NAMALWA (cell line): Measurements from ENCODE around the gene VPS37D.
A peak's percentile ranks its signal among the peaks of the same experiment; 100 is the strongest.
"Not testable (repeated sequence)": the region's sequence is repeated elsewhere in the genome, so short reads cannot be mapped to it uniquely, and the experiment has no call there.

Experiments
- DNase-seq: peaks from one replicate; pipeline ENCODE4 v3.0.0-alpha.2; 2015; ENCODE audit warnings: low spot score

Gene VPS37D, protein sequence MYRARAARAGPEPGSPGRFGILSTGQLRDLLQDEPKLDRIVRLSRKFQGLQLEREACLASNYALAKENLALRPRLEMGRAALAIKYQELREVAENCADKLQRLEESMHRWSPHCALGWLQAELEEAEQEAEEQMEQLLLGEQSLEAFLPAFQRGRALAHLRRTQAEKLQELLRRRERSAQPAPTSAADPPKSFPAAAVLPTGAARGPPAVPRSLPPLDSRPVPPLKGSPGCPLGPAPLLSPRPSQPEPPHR

DNA sequence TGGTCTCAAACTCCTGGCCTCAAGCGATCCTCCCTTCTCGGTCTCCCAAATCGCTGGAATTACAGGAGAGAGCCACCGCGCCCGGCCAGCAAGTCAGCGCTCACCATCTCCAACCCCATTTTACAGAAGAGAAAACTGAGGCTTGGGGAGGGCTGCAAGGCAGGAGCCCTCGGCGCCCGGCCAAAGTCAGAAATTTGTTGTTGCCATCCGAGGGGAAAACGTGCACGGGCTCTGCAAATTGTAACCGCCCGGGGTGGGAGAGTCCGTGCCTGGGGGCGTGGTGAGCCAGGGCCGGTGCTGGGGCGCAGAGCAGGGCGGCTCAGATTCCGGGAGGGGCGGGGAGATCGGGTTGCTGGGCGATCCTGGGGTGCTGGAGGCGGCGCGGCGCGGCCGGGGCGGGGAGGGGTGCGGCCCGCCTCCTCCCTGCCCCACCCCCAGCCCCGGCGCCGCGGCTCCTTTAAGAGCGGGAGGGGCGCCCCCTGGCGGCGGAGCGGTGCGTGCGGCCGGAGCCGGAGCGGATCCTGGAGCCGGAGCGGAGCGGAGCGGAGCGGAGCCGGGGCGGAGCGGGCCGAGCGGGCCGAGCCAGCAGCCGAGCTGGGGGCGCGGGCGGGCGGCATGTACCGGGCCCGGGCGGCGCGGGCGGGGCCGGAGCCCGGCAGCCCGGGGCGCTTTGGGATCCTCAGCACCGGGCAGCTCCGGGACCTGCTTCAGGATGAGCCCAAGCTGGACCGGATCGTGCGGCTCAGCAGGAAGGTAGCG is at the start of gene VPS37D:
Gene VPS37D, plus strand, starts transcription at position 488 of the 759 bp plus-strand sequence. Its CDS starts 128 bp downstream, at position 616.
- DNase-seq, result peak; percentile 94

DNA sequence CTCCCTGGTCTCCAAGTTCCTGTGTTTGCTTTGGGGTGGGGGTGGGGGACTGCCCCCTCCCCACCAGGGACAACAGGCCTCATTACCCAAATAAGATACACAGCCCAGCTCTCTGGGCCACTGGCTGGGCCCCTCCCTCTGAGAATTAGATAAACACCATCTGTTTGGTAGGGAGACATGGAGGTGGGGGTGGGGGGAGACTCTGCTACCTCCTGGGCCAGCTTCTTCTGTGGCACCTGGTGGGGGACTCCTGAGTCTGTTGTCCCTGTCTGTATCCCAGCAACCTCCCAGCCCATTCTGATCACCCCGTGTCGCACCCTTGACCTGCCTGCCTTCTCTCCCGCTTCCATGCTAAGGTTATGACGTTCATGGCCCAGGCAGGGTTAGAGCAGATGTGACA is 49.1 kb upstream of the VPS37D start:
- no peak for DNase-seq

DNA sequence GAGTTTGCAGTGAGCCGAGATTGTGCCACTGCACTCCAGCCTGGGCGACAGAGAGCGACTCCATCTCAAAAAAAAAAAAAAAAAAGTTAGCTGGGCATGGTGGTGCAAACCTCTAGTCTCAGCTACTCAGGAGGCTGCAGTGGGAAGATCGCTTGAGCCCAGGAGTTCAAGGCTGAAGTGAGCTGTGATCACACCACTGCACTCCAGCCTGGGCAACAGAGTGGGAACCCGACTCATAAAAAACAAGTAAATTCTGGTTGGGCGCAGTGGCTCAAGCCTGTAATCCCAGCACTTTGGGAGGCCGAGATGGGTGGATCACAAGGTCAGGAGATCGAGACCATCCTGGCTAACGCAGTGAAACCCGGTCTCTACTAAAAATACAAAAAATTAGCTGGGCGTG is 48.2 kb upstream of the VPS37D start:
- DNase-seq, result not testable (repeated sequence)

DNA sequence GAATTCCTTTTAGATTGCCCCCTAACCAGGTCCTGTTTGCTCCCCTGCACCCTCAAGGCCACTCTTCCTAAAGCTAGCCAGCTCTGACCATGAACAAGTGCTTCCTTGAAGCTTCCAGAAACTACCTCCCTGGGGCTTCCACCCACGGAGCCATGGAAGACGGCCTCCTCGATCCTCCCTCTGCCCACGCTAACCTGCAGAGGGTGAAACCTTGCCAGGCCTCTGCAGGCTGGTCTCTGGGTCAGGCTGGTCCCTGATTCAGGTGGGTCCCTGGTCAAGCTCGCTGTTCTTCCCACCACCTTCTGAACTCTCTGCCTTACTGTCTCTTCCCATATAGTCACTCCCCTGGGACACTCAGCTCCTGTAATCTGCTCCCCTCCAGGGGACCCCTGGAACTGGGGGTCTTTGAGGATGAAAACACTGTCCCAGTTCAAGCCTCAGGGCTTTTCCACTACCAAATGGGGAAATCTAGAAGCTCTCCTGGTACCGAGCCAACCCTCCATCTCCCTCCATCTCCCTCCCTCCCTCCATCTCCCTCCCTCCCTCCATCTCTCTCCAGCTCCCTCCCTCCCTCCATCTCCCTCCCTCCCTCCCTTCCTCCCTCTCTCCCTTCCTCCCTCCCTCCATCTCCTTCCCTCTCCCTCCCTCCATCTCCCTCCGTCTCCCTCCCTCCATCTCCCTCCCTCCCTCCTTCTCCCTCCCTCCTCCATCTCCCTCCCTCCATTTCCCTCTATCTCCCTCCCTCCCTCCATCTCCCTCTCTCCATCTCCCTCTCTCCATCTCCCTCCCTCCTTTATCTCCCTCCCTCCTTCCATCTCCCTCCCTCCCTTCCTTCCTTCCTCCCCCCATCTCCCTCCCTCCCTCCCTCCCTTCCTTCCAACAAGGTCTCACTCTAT is 46.2 kb upstream of the VPS37D start:
- DNase-seq, result no peak

DNA sequence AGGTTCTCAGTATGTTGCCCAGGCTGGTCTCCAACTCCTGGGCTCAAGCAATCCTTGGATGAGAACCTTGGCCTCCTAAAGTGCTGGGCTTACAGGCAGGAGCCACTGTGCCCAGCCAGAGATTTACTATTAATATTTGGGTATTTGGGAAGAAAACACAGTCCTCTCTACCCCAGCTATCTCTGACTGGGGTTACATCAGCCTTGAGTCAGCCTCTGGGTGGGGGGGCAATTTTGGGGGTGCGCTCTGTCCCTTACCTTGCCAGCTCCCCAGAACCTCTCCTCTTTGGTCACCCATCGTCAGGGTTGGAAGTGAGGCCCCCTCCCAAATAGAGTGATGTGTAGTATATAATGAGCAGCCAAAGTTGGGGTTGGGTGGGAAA is 45.1 kb upstream of the VPS37D start:
- DNase-seq, result no peak

DNA sequence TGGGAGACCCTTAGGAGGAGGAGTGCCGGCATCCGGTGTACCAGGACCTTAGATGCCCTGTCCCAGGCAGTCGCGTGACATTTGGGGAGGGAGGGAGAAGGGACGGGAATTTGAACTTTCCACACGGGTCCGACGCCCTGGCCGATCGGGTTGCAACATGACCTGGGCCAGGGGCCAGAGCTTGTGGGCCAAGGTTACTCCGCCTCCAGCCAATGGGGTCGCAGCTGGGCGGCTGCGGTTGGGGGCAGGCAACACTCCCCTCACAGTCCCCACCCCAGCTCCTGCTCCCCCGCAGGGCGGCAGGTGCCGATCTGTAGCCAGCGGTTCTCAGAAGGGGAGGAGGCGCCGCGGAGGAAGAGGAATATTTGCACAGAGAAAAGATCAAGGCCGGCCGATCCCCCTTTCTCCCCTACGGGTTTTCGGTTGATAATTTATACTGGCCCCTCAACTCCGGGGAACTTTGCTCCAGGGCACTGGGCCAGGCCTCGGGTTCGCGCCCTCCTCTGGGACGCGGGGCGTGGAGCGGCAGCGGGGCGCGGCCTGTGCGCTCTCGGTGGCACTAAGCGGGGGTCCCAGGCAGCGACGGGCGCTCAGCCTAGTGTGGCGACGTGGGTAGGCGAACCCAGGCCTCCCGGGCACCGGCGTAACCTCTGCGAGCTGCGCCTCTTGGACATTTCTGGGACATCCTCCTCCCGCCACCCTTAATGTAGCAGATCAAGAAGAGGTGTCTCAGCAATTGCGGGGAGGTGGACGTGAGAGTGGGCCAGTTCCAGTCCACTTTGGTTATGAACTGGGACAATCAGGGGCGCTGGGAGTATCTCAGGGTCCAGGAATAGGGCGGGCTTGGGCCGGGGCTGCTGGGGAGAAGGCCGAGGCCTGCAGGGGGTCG is 44.5 kb upstream of the VPS37D start:
- no peak for DNase-seq

DNA sequence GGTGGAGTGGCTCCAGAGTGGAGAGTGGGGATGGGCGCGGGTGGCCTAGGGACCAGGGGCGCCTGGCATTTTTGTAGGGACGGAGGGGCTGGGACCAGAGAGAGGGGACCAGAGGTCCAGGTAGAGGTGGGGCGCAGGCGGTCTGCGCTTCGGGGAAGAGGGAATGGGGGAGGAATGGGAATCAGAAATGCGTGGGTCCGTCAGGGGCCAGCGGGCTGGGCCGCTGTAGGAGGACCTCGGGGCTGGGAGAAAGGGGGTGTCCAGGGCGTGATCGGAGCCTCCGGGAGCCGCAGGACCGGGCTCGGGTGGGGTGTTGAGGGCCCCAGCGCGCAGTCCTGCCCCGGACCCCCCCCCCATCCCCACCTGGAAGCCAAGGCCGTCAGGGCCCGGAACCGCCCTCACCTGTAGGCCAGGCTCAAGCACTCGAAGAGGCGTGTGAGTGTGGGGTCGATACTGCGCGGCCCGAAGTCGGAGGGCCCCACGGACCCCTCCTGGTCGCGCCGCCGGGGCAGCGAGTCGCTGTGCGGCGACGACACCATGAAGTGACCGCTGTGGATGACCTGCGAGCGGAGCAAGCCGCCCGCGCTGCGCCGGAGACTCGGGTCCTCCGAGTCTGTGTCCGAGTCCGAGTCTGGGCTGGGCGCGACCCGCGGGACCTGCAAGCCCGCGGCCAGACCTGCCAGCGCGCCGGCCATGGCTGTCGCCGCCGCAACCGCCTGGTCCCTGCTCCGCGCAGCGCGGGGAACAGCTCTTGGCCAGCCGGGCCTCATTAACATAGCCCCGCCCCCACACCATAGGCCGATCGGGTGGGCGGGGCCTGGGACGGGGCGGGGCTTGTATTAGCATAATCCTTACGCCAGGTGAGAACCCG is 43.6 kb upstream of the VPS37D start, which contains the start of gene MLXIPL:
Gene MLXIPL, minus strand, starts transcription at position 725 of the 871 bp plus-strand sequence. Its CDS starts 30 bp downstream, at position 695.
- DNase-seq, result peak; percentile 57

DNA sequence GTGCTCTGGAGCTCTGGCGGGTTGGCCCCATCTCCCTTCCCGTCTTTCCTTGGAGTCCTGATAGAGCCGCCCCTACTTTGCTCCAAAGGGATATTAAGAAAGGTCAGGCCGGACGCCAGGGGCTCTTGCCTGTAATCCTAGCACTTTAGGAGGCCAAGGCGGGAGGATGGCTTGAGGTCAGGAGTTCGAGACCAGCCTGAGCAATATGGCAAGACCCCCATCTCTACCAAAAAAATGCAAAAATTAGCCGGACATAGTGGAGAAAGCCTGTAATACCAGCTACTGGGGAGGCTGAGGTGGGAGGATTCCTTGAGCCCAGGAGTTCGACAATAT is 43.0 kb upstream of the VPS37D start:
- DNase-seq, result no peak

DNA sequence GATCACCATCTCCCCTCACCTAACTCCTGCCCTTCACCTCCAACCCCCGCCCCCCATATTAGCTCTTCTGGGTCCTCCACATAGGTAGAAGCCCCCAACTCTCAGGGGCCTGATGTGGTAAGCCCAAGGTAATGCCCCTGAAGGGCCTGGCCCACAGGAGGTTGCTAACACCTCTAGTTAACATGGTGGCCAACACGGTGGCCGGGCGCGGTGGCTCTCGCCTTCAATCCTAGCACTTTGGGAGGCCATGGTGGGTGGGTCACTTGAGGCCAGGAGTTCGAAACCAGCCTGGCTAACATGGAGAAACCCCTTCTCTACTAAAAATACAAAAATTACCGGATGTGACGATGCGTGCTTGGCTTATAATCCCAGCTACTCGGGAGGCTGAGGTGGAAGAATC is 42.4 kb upstream of the VPS37D start:
- DNase-seq, result no peak

DNA sequence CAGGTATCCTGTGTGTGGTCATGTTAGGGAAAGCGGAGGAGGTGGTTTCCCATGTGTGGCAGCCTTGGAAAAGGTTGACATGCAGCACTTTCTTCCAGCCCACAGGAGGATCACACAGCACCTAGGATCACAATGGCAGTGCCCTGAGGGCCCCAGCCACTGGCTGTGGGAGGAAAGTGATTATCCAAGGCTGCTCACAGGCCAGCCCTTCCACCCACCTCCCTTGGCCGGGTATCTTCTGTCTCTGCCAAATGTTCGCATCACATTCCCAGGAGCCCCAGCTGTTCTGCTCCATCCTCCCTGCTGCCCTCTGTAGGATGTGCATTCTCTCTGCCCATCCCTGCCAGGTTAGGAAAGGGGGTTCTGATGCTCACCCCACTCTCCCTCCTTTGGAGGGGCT is 40.8 kb upstream of the VPS37D start:
- DNase-seq, result no peak

DNA sequence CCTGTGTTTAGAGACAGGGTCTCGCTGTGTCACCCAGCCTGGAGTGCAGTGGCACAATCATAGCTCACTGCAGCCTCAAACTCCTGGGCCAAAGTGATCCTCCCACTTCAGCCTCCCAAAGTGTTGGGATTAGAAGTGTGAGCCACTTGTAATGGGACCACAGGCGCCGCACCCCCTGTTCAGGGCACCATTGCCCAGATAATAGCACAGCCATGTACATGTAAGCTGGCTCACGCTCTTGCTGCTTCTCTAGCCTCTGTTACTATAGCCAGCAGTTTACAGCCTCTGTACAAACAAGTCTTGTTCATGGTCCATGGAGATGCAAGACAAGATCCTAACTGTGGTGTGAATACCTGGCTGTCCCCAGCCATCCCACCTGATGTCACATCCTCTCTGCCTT is 39.1 kb upstream of the VPS37D start:
- no peak for DNase-seq

DNA sequence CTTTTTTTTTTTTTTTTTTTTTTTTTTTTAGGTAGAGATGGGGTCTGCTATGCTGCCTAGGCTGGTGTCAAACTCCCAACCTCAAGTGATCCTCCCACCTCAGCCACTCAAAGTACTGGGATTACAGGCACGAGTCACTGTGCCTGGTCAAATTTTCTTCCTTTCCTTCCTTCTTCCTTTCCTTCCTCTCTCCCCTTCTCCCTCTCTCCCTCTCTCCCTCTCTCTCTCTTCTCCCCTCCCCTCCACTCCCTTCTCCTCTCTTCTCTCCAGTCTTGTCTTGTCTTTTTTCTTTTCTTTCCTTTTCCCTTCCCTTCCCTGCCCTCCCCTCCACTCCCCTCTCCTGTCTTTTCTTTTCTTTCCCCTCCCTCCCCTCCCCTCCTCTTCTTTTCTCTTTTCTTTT is 36.1 kb upstream of the VPS37D start:
- DNase-seq, result no peak

DNA sequence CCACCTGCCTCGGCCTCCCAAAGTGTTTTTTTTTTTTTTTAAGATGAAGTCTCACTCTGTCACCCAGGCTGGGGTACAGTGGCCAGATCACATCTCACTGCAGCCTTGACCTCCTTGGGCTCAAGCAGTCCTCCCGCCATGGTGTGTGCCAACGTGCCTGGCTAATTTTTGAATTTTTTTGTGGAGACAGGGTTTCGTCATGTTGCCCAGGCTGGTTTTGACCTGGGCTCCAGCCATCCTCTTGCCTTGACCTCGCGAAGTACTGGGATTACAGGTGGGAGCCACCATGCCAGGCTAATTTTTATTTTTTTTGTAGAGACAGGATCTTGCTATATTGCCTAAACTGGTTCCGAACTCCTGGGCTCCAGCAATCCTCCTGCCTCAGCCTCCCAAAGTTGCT is 34.3 kb upstream of the VPS37D start:
- DNase-seq, result no peak

DNA sequence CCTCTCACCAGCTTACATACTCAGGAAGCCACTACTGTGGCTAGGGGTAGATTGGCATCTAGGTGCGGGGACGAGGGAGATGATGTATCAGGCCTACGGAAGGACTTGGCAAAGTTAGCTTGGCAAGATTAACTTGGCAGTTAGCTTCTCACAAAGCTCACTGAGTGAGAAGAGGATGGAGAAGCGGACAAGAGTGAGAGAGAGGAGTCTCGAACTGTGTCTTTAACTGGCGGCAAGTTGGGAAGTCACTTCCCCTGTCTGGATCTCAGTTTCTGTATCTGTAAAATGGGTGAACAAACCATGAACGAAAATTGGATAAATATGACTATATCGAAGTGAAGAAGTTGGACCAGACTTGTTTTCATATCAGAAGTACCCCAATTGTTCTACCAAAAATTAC is 33.8 kb upstream of the VPS37D start:
- DNase-seq, result no peak

DNA sequence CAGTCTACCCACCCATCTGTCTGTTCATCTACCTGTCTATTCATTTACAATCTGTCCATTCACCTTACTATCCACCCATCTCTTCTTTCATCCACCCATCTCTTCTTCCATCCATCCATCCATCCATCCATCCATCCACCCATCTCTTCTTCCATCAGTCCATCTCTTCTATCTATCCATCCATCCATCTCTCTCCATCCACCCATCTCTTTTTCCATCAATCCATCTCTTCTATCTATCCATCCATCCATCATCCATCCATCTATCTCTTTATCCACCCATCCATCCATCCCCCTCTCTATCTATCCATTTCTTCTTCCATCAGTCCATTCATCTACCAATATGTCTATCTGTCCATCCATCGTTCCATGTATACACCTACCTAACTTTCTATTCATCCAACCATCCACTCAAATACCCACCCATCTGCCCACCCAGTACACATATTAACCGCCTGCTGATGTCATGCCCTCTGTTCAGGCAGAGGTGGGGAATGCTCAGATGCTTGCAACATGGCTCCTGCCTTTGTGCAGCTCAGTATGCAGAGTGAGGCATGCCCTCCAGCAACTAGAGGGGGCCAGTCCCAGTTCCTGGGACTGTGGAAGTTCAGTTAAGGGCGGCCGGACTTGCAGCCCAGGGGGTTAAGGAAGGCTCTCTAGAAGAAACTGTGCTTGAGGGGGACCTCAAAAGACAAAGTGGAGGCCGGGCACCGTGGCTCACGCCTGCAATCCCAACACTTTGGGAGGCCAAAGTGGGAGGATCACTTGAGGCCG is 32.0 kb upstream of the VPS37D start:
- no peak for DNase-seq

DNA sequence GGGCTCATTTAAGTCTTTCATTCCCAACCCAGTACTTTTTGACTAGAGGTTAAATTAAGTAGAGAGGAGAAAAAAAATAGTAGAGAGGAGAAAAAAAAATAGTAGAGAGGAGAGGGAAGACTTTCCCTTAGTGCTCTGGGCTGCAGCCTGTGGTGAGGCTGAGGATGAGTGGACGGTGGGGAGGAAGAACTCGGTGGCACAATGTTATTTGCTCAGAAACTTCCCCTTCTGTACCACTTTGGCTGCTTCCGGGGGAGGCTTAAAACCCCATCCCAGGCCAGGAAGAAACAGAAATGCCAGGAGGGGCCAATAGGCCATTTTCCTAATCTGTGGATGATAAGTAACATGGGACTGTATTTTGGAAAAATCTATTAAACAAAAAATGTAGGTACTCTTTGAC is 28.7 kb upstream of the VPS37D start:
- no peak for DNase-seq

DNA sequence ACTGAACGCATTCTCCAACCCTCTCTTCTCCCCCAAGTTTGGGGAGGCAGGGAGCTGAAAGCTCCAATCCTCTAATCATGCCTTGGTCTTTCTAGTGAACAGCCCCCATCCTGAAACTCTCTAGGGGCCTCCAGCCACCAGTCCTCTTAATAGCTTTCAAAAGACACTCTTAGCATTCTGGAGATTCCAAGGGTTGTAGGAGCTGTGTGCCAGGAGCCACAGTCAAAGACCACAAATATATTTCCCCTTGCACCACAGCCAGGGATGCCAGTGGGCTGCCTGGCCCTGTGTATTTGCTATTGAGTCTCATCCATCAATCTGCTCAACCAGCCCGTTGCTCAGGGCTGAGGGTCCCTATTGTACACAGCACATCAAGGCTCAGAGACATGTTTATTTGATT is 24.8 kb upstream of the VPS37D start:
- DNase-seq, result no peak

DNA sequence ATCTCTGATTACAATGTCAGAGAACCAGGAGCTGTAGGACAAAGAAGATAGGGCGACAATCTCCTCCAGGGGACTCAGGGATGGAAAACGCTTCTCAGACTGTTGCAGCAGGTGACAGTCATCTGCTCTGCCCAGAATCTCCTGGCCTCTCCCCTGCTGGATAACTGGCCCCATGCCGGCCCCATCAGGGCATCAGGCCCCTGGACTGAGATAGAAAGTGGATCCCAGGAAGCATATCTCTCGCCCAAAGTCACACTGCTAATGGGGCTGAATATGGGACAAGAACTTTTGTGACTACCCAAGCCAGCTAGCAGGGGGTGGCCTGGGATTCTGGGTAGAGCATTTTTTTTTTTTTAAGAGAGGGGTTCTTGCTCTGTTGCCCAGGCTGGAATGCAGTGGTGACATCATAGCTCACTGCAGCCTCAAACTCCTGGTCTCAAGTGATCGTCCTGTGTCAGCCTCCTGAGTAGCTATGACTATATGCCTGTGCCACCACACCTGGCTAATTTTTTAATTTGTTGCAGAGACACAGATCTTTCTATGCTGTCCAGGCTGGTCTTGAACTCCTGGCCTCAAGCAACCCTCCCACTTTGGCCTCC is 22.8 kb upstream of the VPS37D start:
- DNase-seq, result no peak

DNA sequence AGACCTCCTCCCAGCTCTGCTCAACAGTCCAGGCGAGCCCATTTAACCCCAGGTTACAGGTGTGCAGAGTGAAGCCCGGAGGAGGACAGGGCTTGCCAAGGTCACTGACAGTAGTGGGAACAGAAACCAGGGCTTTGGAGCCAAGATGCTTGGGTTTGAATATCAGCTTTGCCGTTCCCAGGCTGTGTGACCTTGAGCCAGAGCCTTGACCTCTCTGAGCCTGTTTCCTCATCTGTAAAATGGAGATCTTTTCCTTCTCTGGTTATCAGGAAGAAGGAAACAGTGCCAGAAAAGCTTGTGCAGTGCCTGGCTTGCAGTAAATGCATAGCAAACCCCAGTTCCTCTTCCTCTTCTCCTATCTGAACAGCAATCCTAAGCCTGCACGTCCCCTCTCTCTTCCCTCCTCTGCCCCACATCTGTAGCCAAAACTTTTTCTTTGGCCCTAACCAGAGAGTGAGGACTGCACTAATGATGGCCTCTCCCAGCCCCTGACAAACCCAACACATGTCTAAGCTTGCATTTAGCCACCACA is 21.9 kb upstream of the VPS37D start:
- no peak for DNase-seq
